HG03280 (cell line): ENCODE measurements around the gene SLC25A25.

Experiments
- ATAC-seq: cut with Tn5 transposase; IDR thresholded peaks from one replicate; pipeline ENCODE4 v1.9.1; 2021; ENCODE audit warnings: mild to moderate bottlenecking, moderate library complexity; ENCODE audit not compliant: unreplicated experiment

The SLC25A25 gene

DNA sequence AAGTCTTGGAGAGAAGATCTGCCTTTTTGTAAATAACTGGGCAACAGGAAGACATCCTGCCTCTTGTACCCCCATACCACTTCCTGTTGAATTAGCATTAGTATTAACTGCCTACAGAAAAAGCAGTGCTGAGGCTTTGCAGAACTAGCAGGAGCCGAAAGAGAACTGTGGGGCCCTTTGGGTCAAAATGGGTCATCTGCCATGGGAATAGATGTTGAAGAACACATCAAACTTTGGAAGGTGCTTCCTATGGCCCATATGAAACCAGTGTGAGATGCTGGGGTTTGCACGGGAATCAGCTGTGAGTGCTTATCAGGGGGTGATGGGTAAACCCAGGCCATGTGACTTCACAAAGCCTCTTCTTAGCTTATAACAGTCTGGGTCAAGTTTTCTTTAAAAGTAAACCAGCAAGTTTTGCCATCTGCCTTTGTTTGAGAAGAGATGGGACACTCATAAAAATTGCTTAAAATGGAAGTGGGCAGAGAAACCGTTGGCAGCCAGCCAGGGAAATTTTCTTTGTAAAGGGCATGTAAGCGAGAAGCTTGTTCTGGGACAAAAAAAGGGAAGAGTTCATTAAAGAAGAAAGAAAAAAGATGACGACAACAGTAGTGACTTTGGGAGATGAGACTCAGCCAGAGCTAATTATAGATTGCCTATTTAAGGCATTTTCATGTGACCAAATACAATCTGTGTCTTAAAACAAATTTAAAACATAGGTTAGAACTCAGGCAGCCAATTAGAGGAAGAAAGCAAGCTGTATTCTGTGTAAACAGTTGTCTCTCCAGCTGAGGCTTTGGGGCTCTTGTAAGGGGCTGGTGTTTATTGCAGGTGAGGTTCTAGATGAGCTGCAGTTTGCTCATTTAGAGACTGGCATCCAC lies 4.4 kb downstream of the SLC25A25 start:
- no peak for ATAC-seq

GRCh38 chr9:128073253-128073886 lies 5.3 kb downstream of the SLC25A25 start:
- no peak for ATAC-seq

DNA sequence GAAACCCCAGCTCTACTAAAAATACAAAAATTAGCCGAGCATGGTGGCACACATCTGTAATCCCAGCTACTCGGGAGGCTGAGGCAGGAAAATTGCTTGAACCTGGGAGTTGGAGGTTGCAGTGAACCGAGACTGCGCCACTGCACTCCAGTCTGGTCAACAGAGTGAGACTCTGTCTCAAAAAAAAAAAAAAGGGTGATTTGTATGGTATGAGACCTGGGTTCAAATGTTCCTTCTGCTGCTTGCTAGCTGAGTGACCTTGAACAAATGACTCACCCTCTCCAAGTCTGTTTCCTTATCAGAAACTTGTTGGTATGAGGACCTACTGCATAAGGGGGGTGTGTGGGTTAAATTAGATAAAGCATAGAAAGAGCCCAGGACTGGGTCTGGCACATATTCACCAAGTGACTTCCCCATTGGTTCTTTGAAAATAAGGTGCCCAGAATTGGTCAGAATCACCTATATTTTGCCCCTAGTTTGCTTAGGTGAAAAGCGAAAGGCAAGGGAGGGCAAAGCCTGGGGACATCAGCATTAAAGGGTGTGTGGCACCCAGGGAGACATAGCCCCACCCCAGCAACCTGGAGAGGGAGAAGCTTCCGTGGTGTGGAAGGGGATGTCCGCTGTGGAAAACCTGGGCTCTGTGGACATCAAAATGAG lies 9.9 kb downstream of the SLC25A25 start:
- ATAC-seq = no peak

DNA sequence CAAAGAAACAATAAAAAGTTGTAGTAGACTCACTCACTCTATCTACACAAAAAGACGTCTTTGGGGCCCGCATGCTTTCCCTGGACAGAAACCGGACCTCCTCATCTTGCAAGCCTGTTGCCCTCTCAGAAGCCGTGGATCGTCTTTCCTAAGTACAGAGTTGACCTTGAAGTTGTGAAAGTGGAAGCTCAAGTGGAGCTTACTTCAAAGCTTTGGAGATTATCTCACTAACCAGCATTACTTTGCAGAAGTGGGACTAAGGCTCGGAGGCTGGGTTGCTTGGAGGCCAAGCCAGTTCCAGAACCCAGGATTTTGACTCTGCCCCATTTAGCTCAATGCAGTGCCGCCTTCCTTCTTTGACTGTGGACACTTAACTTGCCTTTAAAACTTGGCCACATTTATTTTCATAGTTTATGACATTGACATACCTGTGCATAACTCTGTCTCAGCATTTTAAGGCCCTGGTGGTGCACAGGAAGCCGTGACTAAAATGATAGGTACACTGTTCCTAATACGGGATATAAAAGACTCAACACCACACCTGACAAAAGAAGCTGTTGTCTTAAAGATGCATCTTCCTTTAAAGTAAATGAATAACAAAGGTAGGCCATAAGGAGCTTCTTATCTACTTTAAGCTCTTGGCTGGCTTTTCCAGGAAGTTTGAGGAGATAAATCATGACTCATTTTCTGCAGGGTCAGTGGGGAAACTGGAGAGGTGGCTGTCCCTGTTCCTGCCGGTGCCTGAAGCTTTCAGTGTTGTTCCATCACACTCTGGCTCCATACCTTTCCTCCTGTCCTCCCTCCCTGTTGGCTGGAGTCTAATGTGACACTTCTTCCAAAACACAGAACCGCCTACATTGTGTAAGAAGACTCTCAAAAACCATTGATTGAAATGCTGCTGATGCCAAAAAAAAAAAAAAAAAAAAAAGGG lies 10.7 kb downstream of the SLC25A25 start:
- ATAC-seq = no peak

DNA sequence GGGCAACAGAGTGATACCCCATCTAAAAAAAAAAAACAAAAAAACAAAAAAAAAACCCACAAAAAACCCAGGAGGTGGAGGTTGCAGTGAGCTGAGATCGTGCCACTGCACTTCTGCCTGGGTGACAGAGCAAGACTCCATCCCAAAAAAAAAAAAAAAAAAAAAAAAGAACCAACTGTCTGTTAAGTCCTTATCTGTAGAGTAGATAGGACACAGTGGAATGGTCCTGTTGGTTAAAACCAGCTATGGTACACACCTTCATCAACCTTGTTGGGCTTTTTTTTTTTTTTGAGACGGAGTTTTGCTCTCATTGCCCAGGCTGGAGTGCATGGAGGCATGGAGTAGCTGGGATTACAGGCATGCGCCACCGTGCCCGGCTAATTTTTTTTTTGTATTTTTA lies 12.2 kb downstream of the SLC25A25 start:
- ATAC-seq = no peak

DNA sequence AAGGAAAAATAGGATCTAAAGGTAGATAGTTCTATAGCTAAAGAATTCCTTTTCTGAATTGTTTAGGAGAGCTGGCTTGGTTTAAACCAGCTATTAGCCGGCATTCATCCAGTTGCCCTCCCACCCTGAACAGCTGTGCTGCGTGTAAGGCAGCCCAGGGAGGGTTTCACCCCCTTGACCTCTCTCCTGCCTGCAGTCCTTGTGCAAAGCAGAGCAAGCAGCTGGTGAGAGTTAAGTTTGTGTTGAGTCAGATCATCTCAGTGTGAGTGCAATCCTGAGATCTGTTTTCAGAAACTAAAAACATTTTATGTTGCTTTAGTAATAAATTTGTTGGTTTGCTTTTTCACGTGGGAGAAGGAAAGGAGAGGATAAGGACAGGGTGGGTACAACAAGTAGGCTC lies 13.0 kb downstream of the SLC25A25 start:
- no peak for ATAC-seq

GRCh38 chr9:128082151-128082550 lies 14.1 kb downstream of the SLC25A25 start:
- no peak for ATAC-seq

- ATAC-seq = no peak
Observed at GRCh38 chr9:128084746-128085145, 16.7 kb downstream of the SLC25A25 start.

GRCh38 chr9:128085943-128086342 lies 17.9 kb downstream of the SLC25A25 start:
- no peak for ATAC-seq

- no peak for ATAC-seq
Observed at GRCh38 chr9:128087262-128087661, 19.2 kb downstream of the SLC25A25 start.

GRCh38 chr9:128088253-128088945 lies 20.4 kb downstream of the SLC25A25 start:
- no peak for ATAC-seq

DNA sequence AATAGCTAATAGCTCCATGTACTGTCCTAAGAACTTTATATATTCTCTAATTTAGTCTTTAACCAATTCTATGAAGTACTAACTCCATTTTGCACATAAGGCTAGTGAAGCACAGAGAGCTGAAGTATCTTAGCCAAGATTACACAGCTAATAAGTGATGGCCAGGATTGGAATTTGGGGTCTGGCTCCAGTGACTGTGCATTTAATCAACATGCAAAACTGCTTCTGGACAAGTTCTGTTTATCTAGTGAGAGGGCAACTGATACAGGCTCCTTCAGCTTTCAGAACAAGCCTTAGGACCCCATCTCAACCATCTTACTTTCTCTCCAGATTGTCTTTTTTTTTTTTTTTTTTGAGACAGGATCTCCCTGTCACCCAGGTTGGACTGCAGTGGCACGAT lies 21.3 kb downstream of the SLC25A25 start:
- ATAC-seq = no peak

GRCh38 chr9:128091144-128091543 lies 23.1 kb downstream of the SLC25A25 start:
- no peak for ATAC-seq

- no peak for ATAC-seq
Observed at GRCh38 chr9:128091571-128091970, 23.5 kb downstream of the SLC25A25 start.

DNA sequence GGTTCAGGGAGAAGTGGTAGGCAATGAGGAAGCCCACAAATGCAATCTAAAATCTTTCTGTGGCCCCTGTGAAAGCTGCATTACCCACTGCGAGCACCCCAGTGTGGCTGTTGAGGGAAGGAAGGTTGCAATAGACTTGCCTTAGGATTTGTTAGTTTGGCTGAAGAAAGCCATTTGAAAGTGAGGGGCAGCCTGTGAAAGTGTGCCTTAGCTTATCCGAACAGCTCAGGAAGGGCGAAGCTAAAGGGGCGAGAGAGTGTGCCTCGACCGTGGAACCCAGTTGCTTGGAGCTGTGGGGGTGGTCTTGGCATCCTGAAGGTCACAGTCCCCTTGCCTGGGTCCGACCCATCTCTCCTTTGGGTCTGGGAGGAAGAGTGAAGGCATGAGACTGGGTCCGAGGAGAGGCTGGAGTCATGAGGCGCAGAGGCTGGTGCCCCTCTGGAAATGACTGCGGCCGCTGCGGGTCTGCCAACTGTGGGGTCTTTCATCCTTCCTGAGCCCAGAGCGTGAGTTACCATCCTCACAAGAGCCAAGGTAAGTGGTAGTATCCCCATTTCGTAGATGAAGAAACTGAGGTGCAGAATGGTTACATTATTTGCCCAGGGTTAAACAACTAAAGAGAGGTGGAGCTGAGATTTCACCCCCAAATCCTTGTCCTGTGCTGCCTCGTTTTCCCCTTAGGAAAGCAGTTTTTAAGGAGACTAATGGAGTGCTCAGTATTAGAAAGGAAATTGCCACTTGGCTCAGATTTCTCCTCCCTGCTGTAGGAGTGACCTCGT lies 24.4 kb downstream of the SLC25A25 start:
- no peak for ATAC-seq

DNA sequence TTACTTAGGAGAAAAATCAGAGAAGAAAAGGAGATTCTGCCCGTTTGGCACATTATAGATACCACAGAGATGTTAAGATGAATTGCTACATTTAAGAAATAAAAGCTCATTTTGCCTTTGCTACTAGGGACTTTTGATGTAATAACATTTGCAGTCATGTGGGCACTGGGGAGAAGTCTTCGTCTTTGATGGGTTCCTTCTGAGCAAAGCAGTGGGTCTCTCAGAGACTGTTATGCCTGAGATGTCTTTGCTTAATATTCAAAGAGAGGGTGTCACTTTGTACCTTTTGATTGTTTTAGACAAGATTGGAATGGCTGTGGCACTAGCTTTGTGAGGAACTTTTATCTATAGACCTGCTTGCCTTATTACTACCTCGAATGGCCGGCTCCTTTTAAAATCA lies 25.0 kb downstream of the SLC25A25 start:
- no peak for ATAC-seq

GRCh38 chr9:128094166-128094949 lies 26.3 kb downstream of the SLC25A25 start:
- peak; percentile 95 for ATAC-seq

DNA sequence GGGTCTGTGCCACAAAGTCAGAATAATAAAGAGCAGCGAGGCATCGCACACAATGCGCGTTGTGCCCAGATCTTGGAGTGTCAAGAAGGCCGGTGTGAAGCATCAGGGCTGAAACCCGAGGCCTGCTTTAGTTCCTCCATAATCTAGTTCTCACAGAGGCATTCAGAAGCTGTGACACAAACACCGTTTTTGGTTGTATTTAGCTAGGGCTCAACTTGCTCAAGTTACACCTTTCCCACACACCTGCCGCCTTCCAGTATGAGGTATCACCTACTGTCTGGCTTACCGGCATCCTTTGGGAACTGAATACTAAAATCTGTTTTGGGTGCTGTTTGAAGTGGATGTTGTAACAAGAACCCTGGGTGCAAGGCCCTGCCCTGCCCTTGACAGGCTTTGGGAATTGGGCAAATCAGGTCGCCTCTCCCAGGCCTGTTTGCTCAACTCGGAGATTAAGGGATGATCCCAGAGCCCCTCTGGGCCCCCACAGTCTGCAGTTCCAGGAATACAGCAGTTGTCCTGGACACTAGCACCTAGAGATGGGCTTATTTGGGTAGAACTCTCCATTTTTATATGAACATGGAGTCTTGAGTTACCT lies 27.0 kb downstream of the SLC25A25 start:
- no peak for ATAC-seq
